Smooth muscle cell (in vitro differentiated cells): ENCODE data around the gene TACC3. TPM values are rescaled to one million over a fixed set of nuclear protein-coding genes. Genes with fewer than 3 reads are reported as not detected.

Experiments used
- DNase-seq: peaks from one replicate; lab custom pipeline; 2025; ENCODE audit not compliant: unreplicated experiment; lab: John Stamatoyannopoulos, UW
- H2AFZ ChIP-seq: fragments of 200-600 bp; sonication (generic); 2 replicates; pipeline ENCODE4 v1.6.0; 2016; ENCODE audit warnings: antibody characterized with exemption, low read depth, mild to moderate bottlenecking
- H3F3A ChIP-seq: fragments of 200-600 bp; sonication (generic); 2 replicates; pipeline ENCODE4 v1.6.0; 2017; ENCODE audit warnings: antibody characterized with exemption, low read depth
- H3K27ac ChIP-seq: fragments of 200-600 bp; sonication (generic); 2 replicates; pipeline ENCODE4 v1.5.1; 2016; ENCODE audit warnings: low read depth, mild to moderate bottlenecking
- H3K27me3 ChIP-seq: fragments of 200-600 bp; sonication (generic); 2 replicates; pipeline ENCODE4 v1.6.1; 2016; ENCODE audit warnings: low read depth, mild to moderate bottlenecking
- H3K36me3 ChIP-seq: fragments of 200-600 bp; sonication (generic); 2 replicates; pipeline ENCODE4 v1.5.1; 2016; ENCODE audit warnings: low read depth
- H3K4me1 ChIP-seq: fragments of 200-600 bp; sonication (generic); 2 replicates; pipeline ENCODE4 v1.5.1; 2016; ENCODE audit warnings: low read depth
- H3K4me2 ChIP-seq: fragments of 200-600 bp; sonication (generic); 2 replicates; pipeline ENCODE4 v1.6.0; 2016; ENCODE audit warnings: mild to moderate bottlenecking
- H3K4me3 ChIP-seq: fragments of 200-600 bp; sonication (generic); 2 replicates; pipeline ENCODE4 v1.5.1; 2016; ENCODE audit warnings: mild to moderate bottlenecking
- H3K79me2 ChIP-seq: fragments of 200-600 bp; sonication (generic); 2 replicates; pipeline ENCODE4 v1.6.0; 2016; ENCODE audit warnings: low read depth, mild to moderate bottlenecking
- H3K9ac ChIP-seq: fragments of 200-600 bp; sonication (generic); 2 replicates; pipeline ENCODE4 v1.6.0; 2016; ENCODE audit warnings: low read depth
- H3K9me3 ChIP-seq: fragments of 200-600 bp; sonication (generic); replicated peaks from 2 replicates; pipeline ENCODE4 v1.5.1; 2016; ENCODE audit warnings: low read depth
- H4K20me1 ChIP-seq: fragments of 200-600 bp; sonication (generic); 2 replicates; pipeline ENCODE4 v1.6.0; 2016; ENCODE audit warnings: low read depth
- CTCF ChIP-seq: fragments of 200-600 bp; sonication (generic); IDR thresholded peaks from 2 replicates; pipeline ENCODE4 v1.5.1; 2017; ENCODE audit warnings: borderline replicate concordance, mild to moderate bottlenecking, antibody characterized with exemption; ENCODE audit not compliant: insufficient read depth, poor library complexity, severe bottlenecking
- WGBS: methylation state at CpG from one replicate; pipeline ENCODE4 v1.1.7; 2016; ENCODE audit warnings: low lambda C conversion rate; 5-methylcytosine and 5-hydroxymethylcytosine counted together
- polyA plus RNA-seq: library from polyadenylated mRNA; unstranded; fragments of >200 nt; fragmentation: Nextera tagmentation; extraction: Ambion mirVana; gene quantifications from 2 replicates; pipeline ENCODE4 v1.2.1, GENCODE V29; 2016
- total RNA-seq: library from RNA; depleted of rRNA; stranded (reverse); fragments of >200 nt; gene quantifications from 2 replicates; pipeline ENCODE4 v1.2.3, GENCODE V29; 2014

The TACC3 gene
- total and polyA plus RNA-seq, 2 experiments from 2014 or later: 12.5 to 19.4 TPM

GRCh38 chr4:1778642-1779392 is 57.5 kb downstream of the TACC3 start:
- Histone ChIP-seq H3K4me1 (peaks cover 23% of the 10 kb centered on the region), H3K27me3 (no peaks in the 10 kb centered on the region), H3K4me2 (peak overlapping the region; percentile 63), H3K4me3 (no peak overlapping the region), H2AFZ (no peak overlapping the region), H3K36me3 (no peaks in the 10 kb centered on the region), H3K27ac (no peak overlapping the region), H3K9ac (no peak overlapping the region), H4K20me1 (no peaks in the 10 kb centered on the region), H3F3A (no peaks in the 10 kb centered on the region), H3K79me2 (no peaks in the 10 kb centered on the region), H3K9me3 (no peaks in the 10 kb centered on the region)
- 93% methylated on average over 18 of the region's 18 CpGs for WGBS
- no peak for TF ChIP-seq CTCF
- DNase-seq: no peak

- H3K36me3 ChIP-seq: no peaks in the 10 kb centered on the region
- H2AFZ ChIP-seq: no peak overlapping the region
- no peaks in the 10 kb centered on the region for H3K9me3 ChIP-seq
- DNase-seq: no peak
- H3K27me3 ChIP-seq: no peaks in the 10 kb centered on the region
- no peak overlapping the region for H3K4me2 ChIP-seq
- no peak overlapping the region for H3K9ac ChIP-seq
- H3F3A ChIP-seq: no peaks in the 10 kb centered on the region
- no peaks in the 10 kb centered on the region for H4K20me1 ChIP-seq
- peaks cover 23% of the 10 kb centered on the region for H3K4me1 ChIP-seq
- H3K79me2 ChIP-seq: no peaks in the 10 kb centered on the region
- WGBS: 84% methylated on average over 18 of the region's 18 CpGs
- H3K27ac ChIP-seq: no peak overlapping the region
- H3K4me3 ChIP-seq: no peak overlapping the region
- no peak for TF ChIP-seq CTCF
Observed at GRCh38 chr4:1779588-1780382, 58.5 kb downstream of the TACC3 start.

- no peaks in the 10 kb centered on the region for H3F3A ChIP-seq
- H3K27ac ChIP-seq: no peak overlapping the region
- H3K79me2 ChIP-seq: no peaks in the 10 kb centered on the region
- H3K9ac ChIP-seq: no peak overlapping the region
- H2AFZ ChIP-seq: no peak overlapping the region
- no peaks in the 10 kb centered on the region for H3K36me3 ChIP-seq
- 92% methylated on average over 14 of the region's 14 CpGs for WGBS
- no peak overlapping the region for H3K4me2 ChIP-seq
- no peaks in the 10 kb centered on the region for H3K9me3 ChIP-seq
- no peak for TF ChIP-seq CTCF
- no peak for DNase-seq
- no peaks in the 10 kb centered on the region for H4K20me1 ChIP-seq
- H3K27me3 ChIP-seq: no peaks in the 10 kb centered on the region
- no peak overlapping the region for H3K4me3 ChIP-seq
- peaks cover 23% of the 10 kb centered on the region for H3K4me1 ChIP-seq
Observed at GRCh38 chr4:1780435-1780834, 59.1 kb downstream of the TACC3 start.
